H1 (cell line): ENCODE measurements around the gene PPP1R7. TPM values are rescaled to one million over a fixed set of nuclear protein-coding genes. Genes with fewer than 3 reads are reported as not detected.

Source experiments
- JUN ChIP-seq: IDR thresholded peaks from 2 replicates; pipeline ENCODE4 v1.6.1; 2011; ENCODE audit warnings: low read depth, mild to moderate bottlenecking, improper control_type of control experiment, low read length
- POU5F1 ChIP-seq: IDR thresholded peaks from 2 replicates; pipeline ENCODE4 v1.6.1; 2011; ENCODE audit warnings: low read depth, mild to moderate bottlenecking, low read length, moderate library complexity
- SIRT6 ChIP-seq: IDR thresholded peaks from one replicate; pipeline ENCODE4 v1.7.1; 2012; ENCODE audit warnings: low read length, inconsistent platforms
- TEAD4 ChIP-seq: IDR thresholded peaks from 2 replicates; pipeline ENCODE4 v1.6.1; 2012; ENCODE audit warnings: low read depth, low read length, inconsistent platforms, mixed read lengths
- polyA plus RNA-seq, 7 experiments: library from polyadenylated mRNA; depleted of rRNA in 3 of 7; stranded (reverse) in 5 of 7; unstranded in 2 of 7; fragments of >200 nt in 5 of 7; fragments of 200-250 nt in 2 of 7; gene quantifications; 1 replicate in 5 of 7; 2 replicates in 1 of 7; 4 replicates in 1 of 7; pipeline versions ENCODE4 v1.2.1 to v1.2.3, GENCODE V29; 2011 to 2013; ENCODE audit warnings: missing spikeins in 2 of 7, mixed read lengths in 2 of 7
- total RNA-seq: library from RNA; stranded (reverse); fragmentation: NEBNext Ultra II Directional; extraction: Animal tissue kit (Norgen Biotek cat#: 25700); gene quantifications from 2 replicates; pipeline ENCODE4 v1.2.1, GENCODE V29; 2021
- TF ChIP-seq, protein P1 (sequence below): fragments of 300-600 bp; sonication (generic); IDR thresholded peaks from 2 replicates; pipeline ENCODE4 v1.7.1; 2012; ENCODE audit warnings: low read length, moderate library complexity, mild to moderate bottlenecking, inconsistent platforms; ENCODE audit not compliant: insufficient replicate concordance

The PPP1R7 gene
- total and polyA plus RNA-seq, 2 of the 8 experiments (the other 6 are each of a cell fraction or from before 2014, with no cell fraction given), result 22.2 to 64.0 TPM

DNA sequence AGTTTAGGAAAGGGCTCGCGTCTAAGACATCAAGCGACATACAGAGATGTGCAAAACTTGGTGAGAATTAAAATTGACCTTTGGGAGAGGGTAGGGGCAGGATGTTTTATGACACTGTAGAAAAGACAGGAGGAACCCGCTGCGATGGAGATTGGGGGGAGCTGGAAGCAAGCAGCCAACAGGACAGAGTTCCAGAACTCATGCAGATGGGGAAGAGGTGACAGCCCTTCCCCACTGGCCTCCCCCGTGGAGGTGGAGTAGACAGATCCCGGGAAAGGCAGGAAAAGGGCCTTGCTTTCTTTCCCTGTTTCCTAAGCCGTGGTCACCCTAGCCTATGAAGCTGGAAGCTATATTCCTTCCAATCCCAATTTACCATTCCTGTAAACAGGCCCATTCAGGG, 77.3 kb downstream of the PPP1R7 start (continued):
- TF ChIP-seq, protein P1, sequence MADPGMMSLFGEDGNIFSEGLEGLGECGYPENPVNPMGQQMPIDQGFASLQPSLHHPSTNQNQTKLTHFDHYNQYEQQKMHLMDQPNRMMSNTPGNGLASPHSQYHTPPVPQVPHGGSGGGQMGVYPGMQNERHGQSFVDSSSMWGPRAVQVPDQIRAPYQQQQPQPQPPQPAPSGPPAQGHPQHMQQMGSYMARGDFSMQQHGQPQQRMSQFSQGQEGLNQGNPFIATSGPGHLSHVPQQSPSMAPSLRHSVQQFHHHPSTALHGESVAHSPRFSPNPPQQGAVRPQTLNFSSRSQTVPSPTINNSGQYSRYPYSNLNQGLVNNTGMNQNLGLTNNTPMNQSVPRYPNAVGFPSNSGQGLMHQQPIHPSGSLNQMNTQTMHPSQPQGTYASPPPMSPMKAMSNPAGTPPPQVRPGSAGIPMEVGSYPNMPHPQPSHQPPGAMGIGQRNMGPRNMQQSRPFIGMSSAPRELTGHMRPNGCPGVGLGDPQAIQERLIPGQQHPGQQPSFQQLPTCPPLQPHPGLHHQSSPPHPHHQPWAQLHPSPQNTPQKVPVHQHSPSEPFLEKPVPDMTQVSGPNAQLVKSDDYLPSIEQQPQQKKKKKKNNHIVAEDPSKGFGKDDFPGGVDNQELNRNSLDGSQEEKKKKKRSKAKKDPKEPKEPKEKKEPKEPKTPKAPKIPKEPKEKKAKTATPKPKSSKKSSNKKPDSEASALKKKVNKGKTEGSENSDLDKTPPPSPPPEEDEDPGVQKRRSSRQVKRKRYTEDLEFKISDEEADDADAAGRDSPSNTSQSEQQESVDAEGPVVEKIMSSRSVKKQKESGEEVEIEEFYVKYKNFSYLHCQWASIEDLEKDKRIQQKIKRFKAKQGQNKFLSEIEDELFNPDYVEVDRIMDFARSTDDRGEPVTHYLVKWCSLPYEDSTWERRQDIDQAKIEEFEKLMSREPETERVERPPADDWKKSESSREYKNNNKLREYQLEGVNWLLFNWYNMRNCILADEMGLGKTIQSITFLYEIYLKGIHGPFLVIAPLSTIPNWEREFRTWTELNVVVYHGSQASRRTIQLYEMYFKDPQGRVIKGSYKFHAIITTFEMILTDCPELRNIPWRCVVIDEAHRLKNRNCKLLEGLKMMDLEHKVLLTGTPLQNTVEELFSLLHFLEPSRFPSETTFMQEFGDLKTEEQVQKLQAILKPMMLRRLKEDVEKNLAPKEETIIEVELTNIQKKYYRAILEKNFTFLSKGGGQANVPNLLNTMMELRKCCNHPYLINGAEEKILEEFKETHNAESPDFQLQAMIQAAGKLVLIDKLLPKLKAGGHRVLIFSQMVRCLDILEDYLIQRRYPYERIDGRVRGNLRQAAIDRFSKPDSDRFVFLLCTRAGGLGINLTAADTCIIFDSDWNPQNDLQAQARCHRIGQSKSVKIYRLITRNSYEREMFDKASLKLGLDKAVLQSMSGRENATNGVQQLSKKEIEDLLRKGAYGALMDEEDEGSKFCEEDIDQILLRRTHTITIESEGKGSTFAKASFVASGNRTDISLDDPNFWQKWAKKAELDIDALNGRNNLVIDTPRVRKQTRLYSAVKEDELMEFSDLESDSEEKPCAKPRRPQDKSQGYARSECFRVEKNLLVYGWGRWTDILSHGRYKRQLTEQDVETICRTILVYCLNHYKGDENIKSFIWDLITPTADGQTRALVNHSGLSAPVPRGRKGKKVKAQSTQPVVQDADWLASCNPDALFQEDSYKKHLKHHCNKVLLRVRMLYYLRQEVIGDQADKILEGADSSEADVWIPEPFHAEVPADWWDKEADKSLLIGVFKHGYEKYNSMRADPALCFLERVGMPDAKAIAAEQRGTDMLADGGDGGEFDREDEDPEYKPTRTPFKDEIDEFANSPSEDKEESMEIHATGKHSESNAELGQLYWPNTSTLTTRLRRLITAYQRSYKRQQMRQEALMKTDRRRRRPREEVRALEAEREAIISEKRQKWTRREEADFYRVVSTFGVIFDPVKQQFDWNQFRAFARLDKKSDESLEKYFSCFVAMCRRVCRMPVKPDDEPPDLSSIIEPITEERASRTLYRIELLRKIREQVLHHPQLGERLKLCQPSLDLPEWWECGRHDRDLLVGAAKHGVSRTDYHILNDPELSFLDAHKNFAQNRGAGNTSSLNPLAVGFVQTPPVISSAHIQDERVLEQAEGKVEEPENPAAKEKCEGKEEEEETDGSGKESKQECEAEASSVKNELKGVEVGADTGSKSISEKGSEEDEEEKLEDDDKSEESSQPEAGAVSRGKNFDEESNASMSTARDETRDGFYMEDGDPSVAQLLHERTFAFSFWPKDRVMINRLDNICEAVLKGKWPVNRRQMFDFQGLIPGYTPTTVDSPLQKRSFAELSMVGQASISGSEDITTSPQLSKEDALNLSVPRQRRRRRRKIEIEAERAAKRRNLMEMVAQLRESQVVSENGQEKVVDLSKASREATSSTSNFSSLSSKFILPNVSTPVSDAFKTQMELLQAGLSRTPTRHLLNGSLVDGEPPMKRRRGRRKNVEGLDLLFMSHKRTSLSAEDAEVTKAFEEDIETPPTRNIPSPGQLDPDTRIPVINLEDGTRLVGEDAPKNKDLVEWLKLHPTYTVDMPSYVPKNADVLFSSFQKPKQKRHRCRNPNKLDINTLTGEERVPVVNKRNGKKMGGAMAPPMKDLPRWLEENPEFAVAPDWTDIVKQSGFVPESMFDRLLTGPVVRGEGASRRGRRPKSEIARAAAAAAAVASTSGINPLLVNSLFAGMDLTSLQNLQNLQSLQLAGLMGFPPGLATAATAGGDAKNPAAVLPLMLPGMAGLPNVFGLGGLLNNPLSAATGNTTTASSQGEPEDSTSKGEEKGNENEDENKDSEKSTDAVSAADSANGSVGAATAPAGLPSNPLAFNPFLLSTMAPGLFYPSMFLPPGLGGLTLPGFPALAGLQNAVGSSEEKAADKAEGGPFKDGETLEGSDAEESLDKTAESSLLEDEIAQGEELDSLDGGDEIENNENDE, result no peak
- TF ChIP-seq JUN (no peak), TEAD4 (no peak), POU5F1 (no peak), SIRT6 (no peak)
